HepG2 (cell line): ENCODE data around the gene NEAT1. TPM values are rescaled to one million over a fixed set of nuclear protein-coding genes. Genes with fewer than 3 reads are reported as not detected.

Source experiments
- FLYWCH1 ChIP-seq: sonication (generic); formaldehyde crosslinking; IDR thresholded peaks from 2 replicates; pipeline ENCODE4 v1.8.1; 2023; ENCODE audit warnings: mild to moderate bottlenecking, missing genetic modification reagents
- GABPA ChIP-seq, 2 experiments: IDR thresholded peaks; 2 replicates each; pipeline ENCODE4 v1.6.1; 2011 to 2016; ENCODE audit warnings: low read depth in 2 of 2, low read length in 1 of 2, missing biosample characterization in 1 of 2, missing genetic modification characterization in 1 of 2
- IRF2 ChIP-seq: IDR thresholded peaks from 2 replicates; pipeline ENCODE4 v1.6.1; 2018; ENCODE audit warnings: missing genetic modification reagents, missing compliant biosample characterization
- KLF16 ChIP-seq, 2 experiments: sonication (generic) in 1 of 2; formaldehyde crosslinking in 1 of 2; IDR thresholded peaks; 2 replicates each; pipeline versions ENCODE4 v1.6.1 to v1.8.0; 2016 to 2023; ENCODE audit warnings: missing genetic modification reagents in 2 of 2, missing compliant biosample characterization in 1 of 2
- NFKB2 ChIP-seq: sonication (generic); formaldehyde crosslinking; IDR thresholded peaks from 2 replicates; pipeline ENCODE4 v1.4.0; 2020; ENCODE audit warnings: missing genetic modification reagents, borderline replicate concordance
- PLRG1 ChIP-seq: fragments of 450-650 bp; conservative IDR thresholded peaks from 2 replicates; pipeline ENCODE4 v1.6.1; 2016
- RAD51 ChIP-seq: fragments of 450-650 bp; IDR thresholded peaks from 2 replicates; pipeline ENCODE4 v1.6.1; 2016; ENCODE audit warnings: borderline replicate concordance
- RFXANK ChIP-seq: IDR thresholded peaks from 2 replicates; pipeline ENCODE4 v1.6.1; 2016
- SRSF4 ChIP-seq: fragments of 200-400 bp; formaldehyde crosslinking; IDR thresholded peaks from one replicate; pipeline ENCODE4 v1.6.1; 2018; ENCODE audit warnings: mild to moderate bottlenecking, low read depth, low read length, moderate library complexity; ENCODE audit not compliant: poor library complexity, severe bottlenecking
- ZMYM4 ChIP-seq: sonication (generic); formaldehyde crosslinking; IDR thresholded peaks from 2 replicates; pipeline ENCODE4 v1.8.1; 2023; ENCODE audit warnings: mild to moderate bottlenecking, missing genetic modification reagents
- ZNF562 ChIP-seq: sonication (generic); formaldehyde crosslinking; IDR thresholded peaks from 2 replicates; pipeline ENCODE4 v1.8.0; 2022; ENCODE audit warnings: missing genetic modification reagents, borderline replicate concordance
- ZSCAN21 ChIP-seq: sonication (generic); formaldehyde crosslinking; IDR thresholded peaks from 2 replicates; pipeline ENCODE4 v1.8.0; 2022; ENCODE audit warnings: mild to moderate bottlenecking, missing genetic modification reagents, moderate library complexity, borderline replicate concordance
- polyA plus RNA-seq, 8 experiments: library from polyadenylated mRNA; depleted of rRNA in 3 of 8; stranded (reverse) in 7 of 8; unstranded in 1 of 8; fragments of >200 nt; fragmentation: Illumina TruSeq in 4 of 8; extraction: Trizol in 4 of 8; gene quantifications; 2 replicates each; pipeline versions ENCODE4 v1.2.1 to v1.2.3, GENCODE V29; 2011 to 2016; ENCODE audit warnings: low read depth in 4 of 8, missing spikeins in 1 of 8, mixed read lengths in 1 of 8; ENCODE audit not compliant: insufficient read depth in 1 of 8
- total RNA-seq, 5 experiments: library from RNA; depleted of rRNA; stranded (reverse); fragments of >200 nt; fragmentation: Illumina TruSeq; extraction: Trizol; gene quantifications; 2 replicates each; pipeline ENCODE4 v1.2.3, GENCODE V29; 2016; ENCODE audit warnings: low read depth in 1 of 5
- TF ChIP-seq, protein P1 (sequence below), 2 experiments: sonication (generic) in 1 of 2; formaldehyde crosslinking in 1 of 2; IDR thresholded peaks; 2 replicates each; pipeline versions ENCODE4 v1.4.0 to v1.6.1; 2016 to 2020; ENCODE audit warnings: borderline replicate concordance in 1 of 2, low read depth in 1 of 2, mild to moderate bottlenecking in 1 of 2, missing genetic modification reagents in 1 of 2
- TF ChIP-seq, protein P2 (sequence below): sonication (generic); formaldehyde crosslinking; IDR thresholded peaks from 2 replicates; pipeline ENCODE4 v1.4.0; 2020; ENCODE audit warnings: missing genetic modification reagents
- TF ChIP-seq, protein P3 (sequence below): sonication (generic); formaldehyde crosslinking; IDR thresholded peaks from 2 replicates; pipeline ENCODE4 v1.4.0; 2020; ENCODE audit warnings: missing genetic modification reagents, borderline replicate concordance

The NEAT1 gene
- total and polyA plus RNA-seq, 2 of the 13 experiments (the other 11 are each of a cell fraction or from before 2014, with no cell fraction given) = 20.5 to 41.2 TPM

DNA sequence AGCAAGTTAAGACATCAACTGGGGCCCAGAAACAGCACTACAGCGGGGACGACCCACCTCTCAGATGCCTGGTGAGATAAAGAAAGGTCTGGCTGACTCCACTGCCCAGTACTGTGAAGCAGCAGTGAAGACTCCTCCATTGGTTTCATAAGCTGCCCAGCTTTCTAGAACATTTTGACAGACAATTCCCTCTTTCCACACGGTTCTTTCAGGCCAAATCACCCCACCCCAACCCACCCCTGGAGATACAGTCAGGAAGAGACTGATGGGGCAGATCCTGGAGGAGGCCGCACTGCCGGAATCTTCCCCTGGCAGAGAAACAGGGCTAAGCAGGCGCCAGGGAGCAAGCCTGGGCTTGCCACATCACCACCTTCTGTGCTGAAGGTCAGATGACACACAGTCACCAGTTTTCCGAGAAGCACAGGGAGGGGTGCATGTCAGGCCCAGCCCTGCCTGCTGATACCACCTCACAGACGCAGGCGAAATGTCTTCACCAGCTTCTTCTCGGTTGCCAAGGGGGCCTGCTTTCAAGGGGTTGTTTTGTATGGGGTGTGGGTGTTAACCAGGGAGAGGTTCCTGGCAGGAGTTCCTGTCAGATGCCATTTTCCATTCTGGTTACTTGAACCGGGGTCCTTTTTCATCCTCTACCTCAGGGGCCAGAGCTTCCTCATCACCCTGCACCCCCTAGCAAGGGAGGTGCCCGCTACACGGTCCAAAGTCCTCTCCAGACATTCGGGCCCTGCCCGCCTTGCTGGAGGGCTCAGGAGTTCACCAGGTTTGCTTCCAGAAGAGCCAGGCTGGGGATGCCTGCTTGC lies 1.4 kb upstream of the NEAT1 start (continued):
- TF ChIP-seq, protein P1, sequence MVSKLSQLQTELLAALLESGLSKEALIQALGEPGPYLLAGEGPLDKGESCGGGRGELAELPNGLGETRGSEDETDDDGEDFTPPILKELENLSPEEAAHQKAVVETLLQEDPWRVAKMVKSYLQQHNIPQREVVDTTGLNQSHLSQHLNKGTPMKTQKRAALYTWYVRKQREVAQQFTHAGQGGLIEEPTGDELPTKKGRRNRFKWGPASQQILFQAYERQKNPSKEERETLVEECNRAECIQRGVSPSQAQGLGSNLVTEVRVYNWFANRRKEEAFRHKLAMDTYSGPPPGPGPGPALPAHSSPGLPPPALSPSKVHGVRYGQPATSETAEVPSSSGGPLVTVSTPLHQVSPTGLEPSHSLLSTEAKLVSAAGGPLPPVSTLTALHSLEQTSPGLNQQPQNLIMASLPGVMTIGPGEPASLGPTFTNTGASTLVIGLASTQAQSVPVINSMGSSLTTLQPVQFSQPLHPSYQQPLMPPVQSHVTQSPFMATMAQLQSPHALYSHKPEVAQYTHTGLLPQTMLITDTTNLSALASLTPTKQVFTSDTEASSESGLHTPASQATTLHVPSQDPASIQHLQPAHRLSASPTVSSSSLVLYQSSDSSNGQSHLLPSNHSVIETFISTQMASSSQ (IDR thresholded peaks at IDR 0.05; ENCODE audit: low read depth) = peak; percentile 37; the same call in 1 of the 2 replicates
- TF ChIP-seq, protein P1 (CRISPR knock-in tag; IDR thresholded peaks at IDR 0.05; ENCODE audit: borderline replicate concordance) = peak; percentile 51; the same call in 1 of the 2 replicates
- TF ChIP-seq NFKB2 (CRISPR knock-in tag) (peak; percentile 47; the same call in 1 of the 2 replicates), SRSF4 (no peak), ZMYM4 (no peak), FLYWCH1 (CRISPR knock-in tag) (no peak), IRF2 (CRISPR knock-in tag) (peak; percentile 34; the same call in 1 of the 2 replicates), RAD51 (no peak; the same call in 1 of the 2 replicates), GABPA (IDR thresholded peaks at IDR 0.05; ENCODE audit: low read depth, low read length) (no peak), GABPA (CRISPR knock-in tag; IDR thresholded peaks at IDR 0.05; ENCODE audit: low read depth) (no peak), KLF16 (CRISPR knock-in tag; IDR thresholded peaks at IDR 0.05) (no peak), ZNF562 (CRISPR knock-in tag) (no peak), RFXANK (CRISPR knock-in tag) (no peak), ZSCAN21 (CRISPR knock-in tag) (no peak), PLRG1 (no peak)
- TF ChIP-seq, protein P2, sequence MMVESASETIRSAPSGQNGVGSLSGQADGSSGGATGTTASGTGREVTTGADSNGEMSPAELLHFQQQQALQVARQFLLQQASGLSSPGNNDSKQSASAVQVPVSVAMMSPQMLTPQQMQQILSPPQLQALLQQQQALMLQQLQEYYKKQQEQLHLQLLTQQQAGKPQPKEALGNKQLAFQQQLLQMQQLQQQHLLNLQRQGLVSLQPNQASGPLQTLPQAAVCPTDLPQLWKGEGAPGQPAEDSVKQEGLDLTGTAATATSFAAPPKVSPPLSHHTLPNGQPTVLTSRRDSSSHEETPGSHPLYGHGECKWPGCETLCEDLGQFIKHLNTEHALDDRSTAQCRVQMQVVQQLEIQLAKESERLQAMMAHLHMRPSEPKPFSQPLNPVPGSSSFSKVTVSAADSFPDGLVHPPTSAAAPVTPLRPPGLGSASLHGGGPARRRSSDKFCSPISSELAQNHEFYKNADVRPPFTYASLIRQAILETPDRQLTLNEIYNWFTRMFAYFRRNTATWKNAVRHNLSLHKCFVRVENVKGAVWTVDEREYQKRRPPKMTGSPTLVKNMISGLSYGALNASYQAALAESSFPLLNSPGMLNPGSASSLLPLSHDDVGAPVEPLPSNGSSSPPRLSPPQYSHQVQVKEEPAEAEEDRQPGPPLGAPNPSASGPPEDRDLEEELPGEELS (CRISPR knock-in tag) = peak; percentile 55; the same call in 1 of the 2 replicates
- TF ChIP-seq, protein P3, sequence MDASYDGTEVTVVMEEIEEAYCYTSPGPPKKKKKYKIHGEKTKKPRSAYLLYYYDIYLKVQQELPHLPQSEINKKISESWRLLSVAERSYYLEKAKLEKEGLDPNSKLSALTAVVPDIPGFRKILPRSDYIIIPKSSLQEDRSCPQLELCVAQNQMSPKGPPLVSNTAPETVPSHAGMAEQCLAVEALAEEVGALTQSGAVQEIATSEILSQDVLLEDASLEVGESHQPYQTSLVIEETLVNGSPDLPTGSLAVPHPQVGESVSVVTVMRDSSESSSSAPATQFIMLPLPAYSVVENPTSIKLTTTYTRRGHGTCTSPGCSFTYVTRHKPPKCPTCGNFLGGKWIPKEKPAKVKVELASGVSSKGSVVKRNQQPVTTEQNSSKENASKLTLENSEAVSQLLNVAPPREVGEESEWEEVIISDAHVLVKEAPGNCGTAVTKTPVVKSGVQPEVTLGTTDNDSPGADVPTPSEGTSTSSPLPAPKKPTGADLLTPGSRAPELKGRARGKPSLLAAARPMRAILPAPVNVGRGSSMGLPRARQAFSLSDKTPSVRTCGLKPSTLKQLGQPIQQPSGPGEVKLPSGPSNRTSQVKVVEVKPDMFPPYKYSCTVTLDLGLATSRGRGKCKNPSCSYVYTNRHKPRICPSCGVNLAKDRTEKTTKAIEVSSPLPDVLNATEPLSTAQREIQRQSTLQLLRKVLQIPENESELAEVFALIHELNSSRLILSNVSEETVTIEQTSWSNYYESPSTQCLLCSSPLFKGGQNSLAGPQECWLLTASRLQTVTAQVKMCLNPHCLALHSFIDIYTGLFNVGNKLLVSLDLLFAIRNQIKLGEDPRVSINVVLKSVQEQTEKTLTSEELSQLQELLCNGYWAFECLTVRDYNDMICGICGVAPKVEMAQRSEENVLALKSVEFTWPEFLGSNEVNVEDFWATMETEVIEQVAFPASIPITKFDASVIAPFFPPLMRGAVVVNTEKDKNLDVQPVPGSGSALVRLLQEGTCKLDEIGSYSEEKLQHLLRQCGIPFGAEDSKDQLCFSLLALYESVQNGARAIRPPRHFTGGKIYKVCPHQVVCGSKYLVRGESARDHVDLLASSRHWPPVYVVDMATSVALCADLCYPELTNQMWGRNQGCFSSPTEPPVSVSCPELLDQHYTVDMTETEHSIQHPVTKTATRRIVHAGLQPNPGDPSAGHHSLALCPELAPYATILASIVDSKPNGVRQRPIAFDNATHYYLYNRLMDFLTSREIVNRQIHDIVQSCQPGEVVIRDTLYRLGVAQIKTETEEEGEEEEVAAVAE (CRISPR knock-in tag) = no peak; the same call in none of the 2 replicates
